NCI-H748 treated with DMSO at 0.1 percent for 48 hours (cell line): ENCODE results near the gene UNC5B.

Source experiments
- DNase-seq: peaks from one replicate; lab custom pipeline; 2025; lab: John Stamatoyannopoulos, UW

UNC5B gene

DNA sequence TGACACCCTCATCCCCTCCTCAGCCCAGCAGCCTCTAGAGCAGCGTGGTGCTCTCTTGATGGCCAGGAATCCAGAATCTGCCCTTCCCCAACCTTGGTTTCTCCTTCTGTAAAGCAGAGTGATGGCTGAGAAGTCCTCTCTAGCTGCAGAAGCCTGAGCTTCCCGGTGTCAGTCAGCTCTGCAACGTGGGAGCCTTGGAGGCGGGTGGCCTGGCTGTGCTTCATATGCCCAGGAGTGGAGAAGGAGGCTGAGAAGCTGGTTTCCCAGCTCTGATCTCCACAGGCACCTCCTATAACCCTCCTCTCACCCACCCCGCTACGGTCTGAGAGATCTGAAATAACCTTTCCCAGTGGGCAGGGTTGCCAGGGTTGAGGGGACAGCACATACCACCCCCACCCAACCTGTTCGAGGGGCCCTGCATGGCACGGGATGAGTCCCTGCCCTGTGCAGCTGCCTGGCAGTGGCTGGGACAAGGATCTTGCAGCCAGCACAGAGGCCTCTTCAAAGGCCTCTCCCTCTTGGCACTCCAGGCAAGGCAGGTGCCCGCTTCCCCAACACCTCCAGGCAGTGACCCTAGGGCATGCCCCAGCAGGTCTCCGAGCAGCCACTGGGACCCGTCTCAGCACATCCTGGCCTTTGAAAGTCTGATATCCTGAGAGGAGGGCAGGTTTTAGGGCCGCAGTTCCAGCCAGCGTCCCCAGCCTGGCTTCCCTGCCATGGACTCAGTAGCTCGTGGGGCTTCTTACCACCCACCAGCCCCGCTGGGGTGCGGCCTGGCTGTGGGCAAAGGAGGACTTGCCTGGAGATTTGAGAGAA is 88.4 kb downstream of the UNC5B start:
- no peak for DNase-seq

DNA sequence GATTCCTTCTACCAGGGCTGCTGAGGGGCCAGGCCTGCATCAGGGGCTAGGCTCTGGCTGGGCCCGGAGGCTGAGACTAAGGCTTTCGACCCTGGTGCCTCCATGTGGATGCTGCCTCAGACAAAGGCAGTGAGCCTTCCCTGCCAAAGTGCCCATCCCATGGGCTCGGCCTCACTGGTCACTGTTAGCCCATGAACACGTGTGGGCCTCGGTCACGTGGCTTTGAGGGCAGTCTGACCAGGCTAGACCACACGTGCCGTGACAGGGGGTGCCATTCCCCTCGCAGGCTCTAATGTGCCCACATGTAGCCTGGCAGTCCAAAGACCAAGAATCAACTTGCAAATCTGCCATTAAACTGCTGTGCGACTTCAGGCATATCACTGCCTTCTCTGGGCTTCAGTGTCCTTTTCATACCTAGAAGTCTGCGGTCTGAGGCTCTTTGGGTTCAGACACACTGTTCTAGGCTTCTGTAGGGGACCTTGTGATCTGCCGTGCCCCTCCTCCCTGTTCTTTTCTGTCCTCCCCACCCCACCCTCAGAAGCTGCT is 89.1 kb downstream of the UNC5B start:
- DNase-seq = no peak

DNA sequence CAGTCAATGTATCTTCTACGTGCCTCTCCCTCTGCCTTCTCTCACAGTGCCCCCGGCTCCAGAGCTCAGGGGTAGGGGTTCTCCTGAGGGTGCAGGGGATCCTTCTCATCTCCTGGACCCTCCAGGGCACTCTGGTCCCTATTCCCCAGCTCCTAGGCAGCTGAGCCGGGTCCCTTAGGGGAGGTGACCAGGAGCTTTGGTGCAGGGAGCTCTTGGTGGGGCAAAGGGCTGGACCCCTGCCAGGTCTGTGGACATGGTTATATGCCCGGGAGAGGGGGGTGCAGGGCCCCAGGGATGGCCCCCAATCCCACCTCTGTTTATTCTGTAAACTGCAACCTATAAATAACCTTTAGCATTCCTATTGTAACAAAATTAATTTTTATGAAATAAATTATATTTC is 90.1 kb downstream of the UNC5B start:
- DNase-seq = no peak

DNA sequence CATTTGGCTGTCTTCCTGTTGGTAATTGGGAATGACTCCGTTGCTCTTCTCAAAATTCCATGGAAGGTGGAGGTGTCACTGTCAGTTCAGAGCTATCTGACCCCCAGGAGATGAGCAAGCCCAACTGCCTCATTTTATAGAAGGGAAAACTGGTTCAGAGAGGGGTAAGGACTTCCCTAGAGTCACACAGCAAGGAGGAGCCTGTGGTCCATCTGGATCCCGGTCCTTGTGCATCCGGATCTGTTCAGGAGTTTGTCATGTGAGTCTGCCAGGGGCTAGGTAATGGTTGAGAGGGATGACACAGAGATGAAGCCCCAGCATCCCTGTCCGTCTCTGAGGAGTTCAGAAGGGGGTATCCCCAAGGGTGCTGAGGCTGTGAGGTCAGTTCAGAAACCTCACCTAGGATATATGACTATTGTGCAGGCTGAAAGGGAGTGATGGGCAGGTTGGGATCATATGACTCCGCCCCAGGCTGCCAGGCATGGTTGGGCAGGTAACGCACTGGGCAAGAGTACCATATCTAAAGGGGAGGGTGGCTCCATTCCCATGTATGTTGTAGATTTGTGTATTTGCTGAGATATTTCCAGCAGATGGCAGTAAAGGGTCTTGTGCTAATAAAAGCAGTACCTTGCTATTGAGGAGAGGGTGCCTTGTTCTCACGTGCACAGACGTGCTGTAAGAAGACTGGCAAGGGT is 90.7 kb downstream of the UNC5B start:
- peak; percentile 9 for DNase-seq

DNA sequence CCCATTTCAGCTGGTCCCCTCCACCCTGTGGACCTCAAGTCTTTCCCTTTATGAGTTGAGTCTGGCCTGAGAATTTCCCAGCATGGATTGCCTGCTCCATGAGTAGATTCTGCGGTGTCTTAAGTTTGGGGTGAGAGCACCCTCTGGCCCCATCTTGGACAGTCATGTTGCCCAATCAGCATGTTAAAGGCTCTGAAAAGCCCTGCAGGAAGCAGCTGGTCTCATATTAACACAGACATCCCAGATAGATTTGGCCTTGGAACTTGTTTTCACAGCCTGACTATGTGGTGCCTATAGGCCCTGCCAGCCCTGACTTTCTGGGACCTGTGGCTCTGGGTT is 91.2 kb downstream of the UNC5B start:
- no peak for DNase-seq

DNA sequence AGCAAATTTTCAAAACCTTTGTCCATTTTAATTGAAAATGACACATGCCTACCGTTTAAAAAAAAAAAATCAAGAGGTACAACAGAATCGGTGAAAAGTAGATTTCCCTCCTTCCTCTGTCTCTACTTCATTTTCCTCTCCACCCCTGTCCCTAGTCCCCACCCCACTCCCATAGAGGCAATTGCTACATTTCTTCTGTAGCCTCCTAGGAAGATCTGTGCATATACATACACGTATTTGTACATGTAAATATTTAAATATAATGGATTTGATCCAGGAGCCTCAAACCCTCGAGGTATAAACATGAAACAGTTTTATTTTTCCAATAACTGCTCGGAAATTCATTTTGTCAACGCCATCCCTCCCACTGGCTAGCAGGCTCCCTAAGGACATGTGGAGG is 92.5 kb downstream of the UNC5B start:
- DNase-seq = no peak

DNA sequence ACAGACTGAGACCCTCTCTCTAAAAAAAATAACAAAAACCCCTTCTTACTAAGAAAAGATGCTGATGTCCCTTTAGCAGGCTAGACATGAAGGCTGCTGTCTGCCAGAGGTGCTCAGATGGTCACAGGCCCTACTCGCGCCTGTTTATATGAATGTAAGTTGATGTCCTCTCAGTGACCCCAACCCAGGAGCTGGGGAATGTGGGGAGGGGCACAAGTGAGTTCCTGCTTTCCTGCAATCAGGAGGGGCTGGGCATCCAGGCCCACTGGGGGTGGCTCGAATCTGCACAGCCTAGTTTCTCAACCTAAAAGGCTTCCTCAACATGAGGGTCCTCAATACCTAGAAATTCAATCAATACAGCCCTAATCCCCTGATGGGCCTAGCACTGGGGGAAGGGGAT is 94.6 kb downstream of the UNC5B start:
- DNase-seq = no peak

DNA sequence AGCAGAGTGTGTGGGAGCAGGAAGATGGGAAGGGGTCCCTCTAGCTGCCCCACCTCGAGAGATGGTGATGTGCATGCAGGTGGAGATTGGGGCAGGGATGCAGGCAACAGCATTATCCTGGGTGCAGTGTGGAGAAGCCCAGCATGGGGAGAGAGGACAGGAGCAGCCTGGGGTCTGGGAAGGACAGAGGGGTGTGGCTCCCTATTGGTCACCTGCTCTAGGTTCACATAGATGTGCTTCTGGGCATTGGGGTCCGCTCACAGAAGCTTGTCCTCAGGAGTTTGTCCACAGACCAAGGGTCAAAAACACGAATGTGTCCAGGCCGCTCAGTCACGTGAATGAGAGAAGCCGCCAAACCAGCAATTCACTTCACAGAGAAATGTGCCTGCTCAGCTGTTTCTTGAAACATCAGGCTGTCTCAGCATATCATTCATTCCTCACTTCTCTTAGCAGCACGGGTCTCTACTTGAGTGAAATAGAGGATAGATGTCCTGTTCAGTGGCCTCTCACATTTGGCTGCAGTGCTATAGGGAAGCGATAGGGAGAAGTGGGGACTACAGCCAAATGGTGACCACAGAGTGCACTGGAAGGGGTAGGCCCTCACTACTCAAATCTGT is 95.2 kb downstream of the UNC5B start:
- no peak for DNase-seq

DNA sequence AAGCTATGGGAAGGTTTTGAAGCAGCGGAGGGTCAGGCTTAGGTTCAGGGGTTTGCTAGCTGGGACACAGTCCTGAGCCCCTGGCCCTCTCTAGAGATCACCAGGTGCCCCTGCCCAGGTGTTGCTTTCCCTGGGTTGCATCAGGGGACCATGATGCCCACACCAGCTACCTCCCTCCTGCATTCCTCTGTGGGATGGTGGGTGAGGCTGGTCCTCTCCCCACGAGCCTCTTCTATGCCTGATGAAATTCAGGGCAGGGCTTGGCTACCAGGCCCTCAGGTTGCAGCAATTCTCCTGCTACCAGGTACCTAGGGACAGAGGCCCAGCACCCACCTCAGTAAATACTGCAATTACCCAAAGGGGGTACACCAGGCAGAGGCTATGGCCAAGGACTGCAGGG is 95.9 kb downstream of the UNC5B start:
- no peak for DNase-seq

DNA sequence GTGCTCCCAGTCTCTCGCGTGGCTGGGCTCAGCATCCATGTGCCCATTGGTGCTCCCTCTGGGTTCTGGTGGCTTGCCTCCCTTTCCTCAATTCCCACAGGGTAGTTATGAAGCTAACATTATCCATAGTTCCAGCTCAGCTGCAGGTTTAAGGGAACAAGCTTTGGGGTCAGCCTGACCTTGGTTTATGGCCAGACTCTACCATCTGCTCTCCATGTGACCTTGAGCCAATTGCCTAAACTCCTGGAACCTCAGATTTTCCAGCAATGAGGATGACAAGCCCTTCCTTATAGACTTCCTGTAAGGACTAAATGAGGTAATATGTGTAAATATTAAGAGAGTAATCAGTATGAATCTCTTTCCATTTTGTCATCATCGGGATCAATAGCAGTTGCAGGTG is 96.6 kb downstream of the UNC5B start:
- DNase-seq = no peak

DNA sequence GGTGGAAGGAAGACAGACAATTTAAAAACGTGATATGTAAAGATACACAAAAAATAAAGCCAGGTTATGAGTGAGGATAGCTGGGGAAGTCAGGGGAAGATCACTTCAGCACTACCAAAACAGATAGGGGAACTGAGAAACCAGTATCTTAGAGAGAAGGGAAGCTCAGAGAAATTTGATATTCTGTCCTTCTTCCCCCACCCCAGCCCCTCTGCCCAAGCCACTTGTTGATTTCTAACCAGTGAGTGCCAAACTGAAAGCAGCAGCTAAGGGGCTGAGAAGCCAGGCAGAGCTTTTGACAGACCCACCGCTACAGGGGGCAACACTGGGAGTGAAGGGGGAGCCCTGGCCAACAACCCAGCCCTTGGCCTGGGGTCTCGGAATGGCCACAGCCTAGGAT is 97.5 kb downstream of the UNC5B start:
- DNase-seq = no peak

DNA sequence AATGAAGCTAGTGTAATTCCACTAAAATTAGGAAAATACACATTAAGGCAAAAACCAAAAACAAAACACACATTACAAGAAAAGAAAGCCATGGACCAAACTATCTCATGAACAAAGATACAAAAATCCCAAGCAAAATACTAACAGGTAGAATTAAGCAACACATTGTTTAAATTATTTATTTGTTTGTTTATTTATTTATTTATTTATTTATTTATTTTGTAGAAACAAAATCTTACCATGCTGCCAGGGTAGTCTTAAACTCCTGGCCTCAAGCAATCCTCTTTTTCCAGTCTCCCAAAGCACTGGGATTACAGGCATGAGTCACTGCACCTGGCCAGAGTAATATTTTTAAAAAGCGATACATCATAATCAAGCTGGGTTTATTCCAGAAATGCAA is 99.8 kb downstream of the UNC5B start:
- no peak for DNase-seq

DNA sequence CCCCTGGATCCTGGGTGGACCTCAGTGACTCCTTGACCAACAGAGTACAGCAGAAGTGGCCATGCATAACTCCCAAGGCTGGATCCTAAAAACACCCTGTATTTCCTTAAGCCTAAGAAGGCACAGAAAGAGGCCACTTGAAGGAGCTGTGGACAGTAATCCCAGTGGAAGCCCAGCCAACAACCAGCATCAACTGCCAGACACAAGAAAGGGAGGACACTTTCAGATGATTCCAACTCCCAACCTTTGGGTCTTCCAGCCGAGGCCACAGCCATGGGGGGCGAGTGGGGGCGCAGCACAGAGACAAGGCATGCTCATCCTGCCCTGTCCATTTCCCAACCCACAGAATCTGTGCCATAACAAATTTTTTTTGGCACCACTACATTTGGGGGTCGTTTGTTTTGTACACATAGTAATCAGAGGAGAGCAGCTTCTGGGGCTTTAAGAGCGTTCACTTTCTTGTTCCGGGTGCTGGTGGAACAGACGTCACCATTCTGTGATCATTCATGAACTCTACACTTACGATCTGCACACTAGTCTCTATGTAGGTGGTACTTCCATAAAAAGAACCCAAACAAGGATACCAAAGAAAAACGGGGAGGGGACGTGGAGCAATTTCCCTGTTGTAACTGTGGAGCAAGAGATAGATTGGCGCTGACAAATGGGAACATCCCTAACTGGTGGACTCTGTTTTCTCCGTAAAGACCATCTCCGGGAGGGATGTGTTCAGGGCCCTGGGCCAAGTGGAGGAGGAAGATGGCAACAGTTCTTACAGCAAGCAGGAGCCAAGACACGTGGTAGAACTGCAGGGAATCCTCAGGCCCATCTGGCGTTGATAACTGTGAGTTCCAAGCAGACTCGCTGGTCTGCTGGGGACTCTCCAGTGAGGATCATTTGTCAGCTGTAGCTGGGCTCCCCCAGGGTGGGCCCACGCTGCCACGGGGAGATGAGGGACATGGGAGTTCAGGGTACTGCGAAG is 100.7 kb downstream of the UNC5B start:
- DNase-seq = no peak

DNA sequence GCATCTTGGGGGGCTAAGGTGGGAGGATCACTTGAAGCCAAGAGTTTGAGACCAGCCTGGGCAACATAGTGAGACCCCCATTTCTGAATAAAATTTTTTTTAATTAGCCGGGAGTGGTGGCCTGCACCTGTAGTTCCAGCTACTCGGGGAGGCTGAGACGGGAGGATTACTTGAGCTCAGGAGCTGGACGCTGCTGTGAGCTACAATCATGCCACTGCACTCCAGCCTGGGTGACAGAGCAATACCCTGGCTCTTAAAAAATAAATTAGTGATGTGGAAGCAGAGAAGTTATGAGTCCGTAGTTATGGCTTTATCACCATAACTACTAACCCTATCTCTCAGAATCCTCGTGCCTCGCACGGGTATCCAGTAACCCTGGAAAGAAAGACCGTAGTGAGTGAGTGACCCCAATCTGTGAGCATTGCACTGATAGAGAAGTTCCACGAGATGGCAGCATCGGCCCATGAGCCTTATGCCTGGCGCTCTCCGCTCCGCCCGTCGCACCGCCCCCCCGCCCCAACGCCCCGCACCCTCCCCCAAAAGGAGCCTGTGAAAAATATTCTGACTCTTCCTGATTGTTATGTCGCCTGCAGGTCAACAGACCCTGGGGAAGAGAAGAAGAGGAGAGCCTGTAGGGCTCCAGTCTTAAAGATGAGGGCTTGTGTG is 101.8 kb downstream of the UNC5B start:
- peak; percentile 3 for DNase-seq

DNA sequence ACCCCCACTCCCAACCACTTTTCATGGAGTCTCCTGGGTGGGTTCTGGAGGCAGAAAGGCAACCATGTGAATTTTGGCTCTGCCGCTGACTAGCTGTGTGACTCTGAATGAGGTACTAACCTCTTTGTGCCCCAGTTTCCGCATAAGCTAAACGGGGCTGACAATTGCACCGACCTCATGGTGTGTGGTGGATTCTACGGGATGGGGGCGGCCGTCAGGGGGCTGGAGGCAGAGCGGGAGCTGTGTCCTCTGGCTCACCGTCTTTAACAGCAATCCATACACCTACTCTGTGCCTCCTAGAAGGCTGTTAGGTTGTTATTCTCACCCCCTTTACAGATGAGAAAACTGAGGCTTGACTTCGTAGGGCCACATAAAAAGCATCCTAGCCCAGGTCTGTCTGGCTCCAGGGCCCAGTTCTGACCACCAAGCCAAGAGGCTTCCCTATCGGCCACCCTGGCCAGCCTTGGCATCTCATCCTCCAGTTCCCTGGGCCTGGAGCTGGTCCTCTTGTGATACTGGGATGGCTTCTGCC is 102.4 kb downstream of the UNC5B start:
- no peak for DNase-seq

DNA sequence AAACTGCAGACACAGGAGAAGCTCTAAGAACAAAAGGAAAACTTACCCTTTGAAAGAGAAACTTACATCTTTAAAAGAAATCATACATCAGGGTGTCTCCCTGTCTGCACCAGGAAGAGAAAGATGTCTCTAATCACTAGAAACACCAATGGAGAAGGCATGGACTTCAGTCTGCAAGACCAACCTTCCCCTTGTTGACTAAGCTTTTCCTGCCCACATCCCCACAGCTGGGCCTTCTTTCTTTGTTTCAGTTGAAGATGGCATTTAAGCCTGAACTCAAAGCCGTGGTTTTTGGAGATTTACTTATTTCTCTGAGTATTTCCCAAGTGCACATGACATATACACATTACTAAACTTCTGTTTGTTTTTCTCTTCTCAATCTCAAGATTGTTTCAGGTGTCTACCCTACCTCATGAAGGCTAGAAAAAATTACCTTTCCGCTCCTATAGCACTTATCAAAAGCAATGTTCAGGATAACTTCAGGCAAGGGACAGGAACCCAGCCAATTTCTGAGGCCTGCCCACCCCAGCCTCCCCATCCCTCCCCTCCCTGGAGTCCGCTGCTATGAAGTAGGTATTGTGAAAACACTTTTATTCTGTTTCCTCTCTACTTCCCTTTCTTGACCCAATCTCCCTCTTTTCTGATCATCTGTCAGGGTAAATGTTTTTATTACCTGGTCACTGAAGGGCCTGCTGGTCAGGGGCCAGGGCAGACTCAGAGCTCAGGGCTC is 103.9 kb downstream of the UNC5B start:
- no peak for DNase-seq

DNA sequence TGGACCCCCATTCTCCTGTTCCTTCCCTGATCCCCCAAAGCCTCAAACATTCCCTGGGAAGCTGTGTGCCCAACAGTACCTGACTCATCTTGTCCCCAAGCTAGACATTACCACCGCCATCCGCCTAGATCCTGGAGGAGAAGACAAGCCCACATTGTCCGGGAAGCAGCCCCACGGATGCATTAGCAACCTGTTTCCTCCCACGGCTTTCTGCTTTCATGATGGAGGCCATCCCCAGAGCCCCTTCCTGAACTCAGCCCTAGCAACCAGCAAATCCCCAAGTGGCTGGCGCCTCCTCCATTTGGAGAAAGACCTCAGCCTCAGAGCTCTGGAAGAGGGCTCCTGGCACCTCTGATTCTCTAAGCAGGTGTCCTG is 104.4 kb downstream of the UNC5B start:
- no peak for DNase-seq

DNA sequence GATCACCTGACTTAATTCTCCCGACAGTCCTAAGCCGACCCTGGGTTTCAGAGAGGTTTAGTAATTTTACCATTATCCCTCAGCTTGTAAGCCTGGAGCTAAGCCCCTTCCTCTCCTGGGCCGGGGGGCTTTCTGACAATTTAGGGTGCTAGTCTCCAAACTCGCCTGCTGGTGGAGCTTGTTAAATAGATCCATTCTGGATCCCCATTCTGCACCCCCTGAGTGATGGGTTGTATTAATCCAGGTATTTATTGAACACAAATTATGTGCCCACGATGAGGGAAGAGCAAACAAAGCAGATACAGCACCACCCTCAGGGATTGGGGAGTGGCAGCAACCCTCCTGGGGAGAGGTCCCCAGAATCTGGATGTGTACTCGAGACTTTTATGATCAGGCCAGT is 105.4 kb downstream of the UNC5B start:
- DNase-seq = no peak

DNA sequence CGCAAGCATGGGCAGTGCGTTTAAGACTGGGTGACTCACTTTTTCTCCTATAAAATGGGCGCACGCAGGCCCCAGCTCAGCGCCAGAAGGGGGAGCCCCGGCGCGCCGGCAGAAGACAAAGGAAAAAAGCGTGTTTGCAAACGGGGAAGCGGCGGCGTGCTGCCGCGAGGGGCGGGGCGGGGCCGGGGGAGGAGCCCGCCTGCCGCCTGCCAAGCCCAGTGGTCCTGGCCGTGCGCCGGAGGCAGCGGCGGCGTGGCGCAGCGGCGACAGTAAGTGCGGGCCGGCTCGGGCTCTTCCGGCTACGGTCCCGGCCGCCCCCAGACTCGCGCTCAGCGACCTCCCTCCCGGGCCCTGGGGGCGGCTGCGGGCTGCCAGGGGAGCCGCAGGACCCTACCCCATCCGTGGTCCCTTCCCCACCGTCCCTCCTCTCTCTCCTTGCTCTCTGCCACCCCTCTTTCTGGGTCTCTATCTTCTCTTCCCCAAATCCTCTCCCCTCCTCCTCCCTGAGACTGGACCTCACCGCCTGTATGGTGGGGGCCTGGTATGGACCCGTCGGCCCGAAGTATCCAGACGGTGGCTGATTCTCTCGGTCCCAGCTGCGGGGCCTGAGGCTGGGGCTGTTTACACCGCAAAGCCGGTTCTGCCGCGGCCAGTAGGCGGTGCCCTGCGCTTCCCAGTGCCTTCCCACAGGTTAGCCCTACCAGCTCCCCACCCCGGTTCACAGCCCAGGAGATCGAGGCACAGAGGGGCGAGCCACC is 106.9 kb downstream of the UNC5B start, which contains the start of gene SLC29A3:
SLC29A3 (plus strand) TSS at position 218 of the 758 bp plus-strand sequence; CDS start at position 269, 51 bp downstream.
- peak; percentile 51 for DNase-seq
